Sigmoid colon (tissue), 4 donors: Measurements from ENCODE around the gene GJB3.

Source experiments
- CTCF ChIP-seq, 4 experiments: fragments of 450-650 bp in 3 of 4; fragments of 200-600 bp in 1 of 4; IDR thresholded peaks; one replicate each; pipeline ENCODE4 v1.5.1; 2016 to 2019; ENCODE audit warnings: antibody characterized with exemption in 4 of 4, mild to moderate bottlenecking in 3 of 4, moderate library complexity in 2 of 4
- EP300 ChIP-seq, 4 donors: sonication (generic); formaldehyde crosslinking; IDR thresholded peaks; one replicate each; pipeline ENCODE4 v1.6.1; 2017; ENCODE audit warnings: antibody characterized with exemption in 4 of 4
- POLR2A ChIP-seq, 2 donors: fragments of 450-650 bp; IDR thresholded peaks; one replicate each; pipeline ENCODE4 v1.6.1; 2016; ENCODE audit warnings: antibody characterized with exemption in 2 of 2, mild to moderate bottlenecking in 2 of 2, moderate library complexity in 2 of 2
- POLR2AphosphoS5 ChIP-seq, 4 donors: sonication (generic); formaldehyde crosslinking; IDR thresholded peaks; one replicate each; pipeline ENCODE4 v1.6.1; 2017; ENCODE audit warnings: antibody characterized with exemption in 4 of 4

- TF ChIP-seq CTCF (IDR thresholded peaks at IDR 0.05) (no peak), EP300 (IDR thresholded peaks at IDR 0.05) (no peak), POLR2A (IDR thresholded peaks at IDR 0.05) (no peak), POLR2AphosphoS5 (IDR thresholded peaks at IDR 0.05) (no peak)
Observed at GRCh38 chr1:34770891-34771504, 10.0 kb upstream of the GJB3 start.
